HEK293 (cell line): Measurements from ENCODE around the gene RANBP10.

Experiments used
- ELK4 ChIP-seq: IDR thresholded peaks from 2 replicates; pipeline ENCODE4 v1.6.1; 2011; ENCODE audit warnings: mild to moderate bottlenecking, low read depth, low read length, borderline replicate concordance
- GFI1B ChIP-seq: fragments of 450-650 bp; formaldehyde crosslinking; IDR thresholded peaks from 2 replicates; pipeline ENCODE4 v1.5.1; 2016; ENCODE audit warnings: missing biosample characterization, missing genetic modification characterization
- HOXA7 ChIP-seq: sonication (generic); formaldehyde crosslinking; IDR thresholded peaks from 2 replicates; pipeline ENCODE4 v1.8.1; 2022; ENCODE audit warnings: missing genetic modification reagents, borderline replicate concordance
- YY2 ChIP-seq: fragments of 450-650 bp; formaldehyde crosslinking; IDR thresholded peaks from 2 replicates; pipeline ENCODE4 v1.5.1; 2016; ENCODE audit warnings: missing biosample characterization, missing genetic modification characterization
- ZEB2 ChIP-seq: fragments of 450-650 bp; formaldehyde crosslinking; IDR thresholded peaks from 2 replicates; pipeline ENCODE4 v1.5.1; 2016; ENCODE audit warnings: missing biosample characterization, missing genetic modification characterization
- ZFHX2 ChIP-seq: fragments of 450-650 bp; formaldehyde crosslinking; conservative IDR thresholded peaks from 2 replicates; pipeline ENCODE4 v1.5.1; 2016; ENCODE audit warnings: missing biosample characterization, missing genetic modification characterization
- ZNF146 ChIP-seq: fragments of 450-650 bp; formaldehyde crosslinking; IDR thresholded peaks from 2 replicates; pipeline ENCODE4 v1.5.1; 2016; ENCODE audit warnings: missing biosample characterization, missing genetic modification characterization
- ZNF19 ChIP-seq: fragments of 450-650 bp; formaldehyde crosslinking; IDR thresholded peaks from 2 replicates; pipeline ENCODE4; 2016; ENCODE audit warnings: missing biosample characterization, missing genetic modification characterization, low read depth
- ZNF214 ChIP-seq: fragments of 450-650 bp; formaldehyde crosslinking; IDR thresholded peaks from 2 replicates; pipeline ENCODE4 v1.5.1; 2017; ENCODE audit warnings: missing biosample characterization, mild to moderate bottlenecking, missing genetic modification characterization, borderline replicate concordance
- ZNF23 ChIP-seq: fragments of 450-650 bp; formaldehyde crosslinking; IDR thresholded peaks from 2 replicates; pipeline ENCODE4 v1.5.1; 2016; ENCODE audit warnings: missing biosample characterization, missing genetic modification characterization, borderline replicate concordance
- ZNF354C ChIP-seq: fragments of 450-650 bp; formaldehyde crosslinking; IDR thresholded peaks from 2 replicates; pipeline ENCODE4 v1.5.1; 2016; ENCODE audit warnings: missing biosample characterization, missing genetic modification characterization, low read depth, borderline replicate concordance
- ZNF366 ChIP-seq: fragments of 450-650 bp; formaldehyde crosslinking; conservative IDR thresholded peaks from 2 replicates; pipeline ENCODE4 v1.5.1; 2016; ENCODE audit warnings: missing biosample characterization, missing genetic modification characterization
- ZNF473 ChIP-seq: fragments of 450-650 bp; formaldehyde crosslinking; IDR thresholded peaks from 2 replicates; pipeline ENCODE4 v1.5.1; 2017; ENCODE audit warnings: missing biosample characterization, missing genetic modification characterization
- ZNF580 ChIP-seq: fragments of 450-650 bp; formaldehyde crosslinking; IDR thresholded peaks from 2 replicates; pipeline ENCODE4 v1.5.1; 2016; ENCODE audit warnings: missing biosample characterization, missing genetic modification characterization
- ZNF791 ChIP-seq: fragments of 450-650 bp; formaldehyde crosslinking; IDR thresholded peaks from 2 replicates; pipeline ENCODE4 v1.5.1; 2016; ENCODE audit warnings: missing biosample characterization, missing genetic modification characterization
- ZNF843 ChIP-seq: fragments of 450-650 bp; formaldehyde crosslinking; IDR thresholded peaks from 2 replicates; pipeline ENCODE4 v1.5.1; 2016; ENCODE audit warnings: missing biosample characterization, missing genetic modification characterization
- TF ChIP-seq, protein P1 (sequence below): fragments of 450-650 bp; formaldehyde crosslinking; optimal IDR thresholded peaks from 2 replicates; pipeline ENCODE3; 2016; ENCODE audit warnings: missing biosample characterization, mild to moderate bottlenecking, missing genetic modification characterization
- TF ChIP-seq, protein P2 (sequence below): fragments of 450-650 bp; formaldehyde crosslinking; IDR thresholded peaks from 2 replicates; pipeline ENCODE4 v1.5.1; 2016; ENCODE audit warnings: missing biosample characterization, missing genetic modification characterization
- TF ChIP-seq, protein P3 (sequence below): fragments of 450-650 bp; formaldehyde crosslinking; IDR thresholded peaks from 2 replicates; pipeline ENCODE4 v1.5.1; 2016; ENCODE audit warnings: missing biosample characterization, missing genetic modification characterization
- TF ChIP-seq, protein P4 (sequence below): fragments of 450-650 bp; formaldehyde crosslinking; IDR thresholded peaks from 2 replicates; pipeline ENCODE4 v1.5.1; 2016; ENCODE audit warnings: missing biosample characterization, missing genetic modification characterization, low read depth
- TF ChIP-seq, protein P5 (sequence below): fragments of 450-650 bp; formaldehyde crosslinking; IDR thresholded peaks from 2 replicates; pipeline ENCODE4 v1.5.1; 2017; ENCODE audit warnings: missing biosample characterization, missing genetic modification characterization
- TF ChIP-seq, protein P6 (sequence below): fragments of 450-650 bp; formaldehyde crosslinking; IDR thresholded peaks from 2 replicates; pipeline ENCODE4 v1.5.1; 2016; ENCODE audit warnings: missing biosample characterization, missing genetic modification characterization, borderline replicate concordance
- TF ChIP-seq, protein P7 (sequence below): fragments of 450-650 bp; formaldehyde crosslinking; IDR thresholded peaks from 2 replicates; pipeline ENCODE4 v1.5.1; 2017; ENCODE audit warnings: missing biosample characterization, missing genetic modification characterization

The RANBP10 gene

GRCh38 chr16:67833415-67834241, 27.3 kb upstream of the RANBP10 start (continued):
- TF ChIP-seq ZNF580 (no peak), ZEB2 (tag by site-specific recombination) (peak; percentile 18; the same call in 1 of the 2 replicates), GFI1B (tag by site-specific recombination) (no peak), ZNF843 (peak; percentile 56; the same call in 1 of the 2 replicates), ZFHX2 (tag by site-specific recombination) (no peak), ZNF146 (tag by site-specific recombination) (no peak), YY2 (tag by site-specific recombination) (peak; percentile 91), ZNF23 (tag by site-specific recombination) (no peak), HOXA7 (CRISPR knock-in tag) (no peak), ZNF19 (tag by site-specific recombination) (no peak), ZNF791 (tag by site-specific recombination) (no peak), ZNF354C (no peak), ELK4 (no peak), ZNF214 (tag by site-specific recombination) (no peak), ZNF473 (tag by site-specific recombination) (no peak), ZNF366 (tag by site-specific recombination) (no peak)
- TF ChIP-seq, protein P1, sequence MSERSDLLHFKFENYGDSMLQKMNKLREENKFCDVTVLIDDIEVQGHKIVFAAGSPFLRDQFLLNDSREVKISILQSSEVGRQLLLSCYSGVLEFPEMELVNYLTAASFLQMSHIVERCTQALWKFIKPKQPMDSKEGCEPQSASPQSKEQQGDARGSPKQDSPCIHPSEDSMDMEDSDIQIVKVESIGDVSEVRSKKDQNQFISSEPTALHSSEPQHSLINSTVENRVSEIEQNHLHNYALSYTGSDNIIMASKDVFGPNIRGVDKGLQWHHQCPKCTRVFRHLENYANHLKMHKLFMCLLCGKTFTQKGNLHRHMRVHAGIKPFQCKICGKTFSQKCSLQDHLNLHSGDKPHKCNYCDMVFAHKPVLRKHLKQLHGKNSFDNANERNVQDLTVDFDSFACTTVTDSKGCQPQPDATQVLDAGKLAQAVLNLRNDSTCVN (tag by site-specific recombination), result peak; percentile 68
- TF ChIP-seq, protein P2, sequence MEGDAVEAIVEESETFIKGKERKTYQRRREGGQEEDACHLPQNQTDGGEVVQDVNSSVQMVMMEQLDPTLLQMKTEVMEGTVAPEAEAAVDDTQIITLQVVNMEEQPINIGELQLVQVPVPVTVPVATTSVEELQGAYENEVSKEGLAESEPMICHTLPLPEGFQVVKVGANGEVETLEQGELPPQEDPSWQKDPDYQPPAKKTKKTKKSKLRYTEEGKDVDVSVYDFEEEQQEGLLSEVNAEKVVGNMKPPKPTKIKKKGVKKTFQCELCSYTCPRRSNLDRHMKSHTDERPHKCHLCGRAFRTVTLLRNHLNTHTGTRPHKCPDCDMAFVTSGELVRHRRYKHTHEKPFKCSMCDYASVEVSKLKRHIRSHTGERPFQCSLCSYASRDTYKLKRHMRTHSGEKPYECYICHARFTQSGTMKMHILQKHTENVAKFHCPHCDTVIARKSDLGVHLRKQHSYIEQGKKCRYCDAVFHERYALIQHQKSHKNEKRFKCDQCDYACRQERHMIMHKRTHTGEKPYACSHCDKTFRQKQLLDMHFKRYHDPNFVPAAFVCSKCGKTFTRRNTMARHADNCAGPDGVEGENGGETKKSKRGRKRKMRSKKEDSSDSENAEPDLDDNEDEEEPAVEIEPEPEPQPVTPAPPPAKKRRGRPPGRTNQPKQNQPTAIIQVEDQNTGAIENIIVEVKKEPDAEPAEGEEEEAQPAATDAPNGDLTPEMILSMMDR (tag by site-specific recombination), result no peak; the same call in 1 of the 2 replicates
- TF ChIP-seq, protein P3, sequence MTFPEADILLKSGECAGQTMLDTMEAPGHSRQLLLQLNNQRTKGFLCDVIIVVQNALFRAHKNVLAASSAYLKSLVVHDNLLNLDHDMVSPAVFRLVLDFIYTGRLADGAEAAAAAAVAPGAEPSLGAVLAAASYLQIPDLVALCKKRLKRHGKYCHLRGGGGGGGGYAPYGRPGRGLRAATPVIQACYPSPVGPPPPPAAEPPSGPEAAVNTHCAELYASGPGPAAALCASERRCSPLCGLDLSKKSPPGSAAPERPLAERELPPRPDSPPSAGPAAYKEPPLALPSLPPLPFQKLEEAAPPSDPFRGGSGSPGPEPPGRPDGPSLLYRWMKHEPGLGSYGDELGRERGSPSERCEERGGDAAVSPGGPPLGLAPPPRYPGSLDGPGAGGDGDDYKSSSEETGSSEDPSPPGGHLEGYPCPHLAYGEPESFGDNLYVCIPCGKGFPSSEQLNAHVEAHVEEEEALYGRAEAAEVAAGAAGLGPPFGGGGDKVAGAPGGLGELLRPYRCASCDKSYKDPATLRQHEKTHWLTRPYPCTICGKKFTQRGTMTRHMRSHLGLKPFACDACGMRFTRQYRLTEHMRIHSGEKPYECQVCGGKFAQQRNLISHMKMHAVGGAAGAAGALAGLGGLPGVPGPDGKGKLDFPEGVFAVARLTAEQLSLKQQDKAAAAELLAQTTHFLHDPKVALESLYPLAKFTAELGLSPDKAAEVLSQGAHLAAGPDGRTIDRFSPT, result no peak
- TF ChIP-seq, protein P4, sequence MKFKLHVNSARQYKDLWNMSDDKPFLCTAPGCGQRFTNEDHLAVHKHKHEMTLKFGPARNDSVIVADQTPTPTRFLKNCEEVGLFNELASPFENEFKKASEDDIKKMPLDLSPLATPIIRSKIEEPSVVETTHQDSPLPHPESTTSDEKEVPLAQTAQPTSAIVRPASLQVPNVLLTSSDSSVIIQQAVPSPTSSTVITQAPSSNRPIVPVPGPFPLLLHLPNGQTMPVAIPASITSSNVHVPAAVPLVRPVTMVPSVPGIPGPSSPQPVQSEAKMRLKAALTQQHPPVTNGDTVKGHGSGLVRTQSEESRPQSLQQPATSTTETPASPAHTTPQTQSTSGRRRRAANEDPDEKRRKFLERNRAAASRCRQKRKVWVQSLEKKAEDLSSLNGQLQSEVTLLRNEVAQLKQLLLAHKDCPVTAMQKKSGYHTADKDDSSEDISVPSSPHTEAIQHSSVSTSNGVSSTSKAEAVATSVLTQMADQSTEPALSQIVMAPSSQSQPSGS, result no peak
- TF ChIP-seq, protein P5, sequence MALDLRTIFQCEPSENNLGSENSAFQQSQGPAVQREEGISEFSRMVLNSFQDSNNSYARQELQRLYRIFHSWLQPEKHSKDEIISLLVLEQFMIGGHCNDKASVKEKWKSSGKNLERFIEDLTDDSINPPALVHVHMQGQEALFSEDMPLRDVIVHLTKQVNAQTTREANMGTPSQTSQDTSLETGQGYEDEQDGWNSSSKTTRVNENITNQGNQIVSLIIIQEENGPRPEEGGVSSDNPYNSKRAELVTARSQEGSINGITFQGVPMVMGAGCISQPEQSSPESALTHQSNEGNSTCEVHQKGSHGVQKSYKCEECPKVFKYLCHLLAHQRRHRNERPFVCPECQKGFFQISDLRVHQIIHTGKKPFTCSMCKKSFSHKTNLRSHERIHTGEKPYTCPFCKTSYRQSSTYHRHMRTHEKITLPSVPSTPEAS, result no peak
- TF ChIP-seq, protein P6, sequence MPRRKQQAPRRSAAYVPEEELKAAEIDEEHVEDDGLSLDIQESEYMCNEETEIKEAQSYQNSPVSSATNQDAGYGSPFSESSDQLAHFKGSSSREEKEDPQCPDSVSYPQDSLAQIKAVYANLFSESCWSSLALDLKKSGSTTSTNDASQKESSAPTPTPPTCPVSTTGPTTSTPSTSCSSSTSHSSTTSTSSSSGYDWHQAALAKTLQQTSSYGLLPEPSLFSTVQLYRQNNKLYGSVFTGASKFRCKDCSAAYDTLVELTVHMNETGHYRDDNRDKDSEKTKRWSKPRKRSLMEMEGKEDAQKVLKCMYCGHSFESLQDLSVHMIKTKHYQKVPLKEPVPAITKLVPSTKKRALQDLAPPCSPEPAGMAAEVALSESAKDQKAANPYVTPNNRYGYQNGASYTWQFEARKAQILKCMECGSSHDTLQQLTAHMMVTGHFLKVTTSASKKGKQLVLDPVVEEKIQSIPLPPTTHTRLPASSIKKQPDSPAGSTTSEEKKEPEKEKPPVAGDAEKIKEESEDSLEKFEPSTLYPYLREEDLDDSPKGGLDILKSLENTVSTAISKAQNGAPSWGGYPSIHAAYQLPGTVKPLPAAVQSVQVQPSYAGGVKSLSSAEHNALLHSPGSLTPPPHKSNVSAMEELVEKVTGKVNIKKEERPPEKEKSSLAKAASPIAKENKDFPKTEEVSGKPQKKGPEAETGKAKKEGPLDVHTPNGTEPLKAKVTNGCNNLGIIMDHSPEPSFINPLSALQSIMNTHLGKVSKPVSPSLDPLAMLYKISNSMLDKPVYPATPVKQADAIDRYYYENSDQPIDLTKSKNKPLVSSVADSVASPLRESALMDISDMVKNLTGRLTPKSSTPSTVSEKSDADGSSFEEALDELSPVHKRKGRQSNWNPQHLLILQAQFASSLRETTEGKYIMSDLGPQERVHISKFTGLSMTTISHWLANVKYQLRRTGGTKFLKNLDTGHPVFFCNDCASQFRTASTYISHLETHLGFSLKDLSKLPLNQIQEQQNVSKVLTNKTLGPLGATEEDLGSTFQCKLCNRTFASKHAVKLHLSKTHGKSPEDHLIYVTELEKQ (tag by site-specific recombination), result no peak
- TF ChIP-seq, protein P7, sequence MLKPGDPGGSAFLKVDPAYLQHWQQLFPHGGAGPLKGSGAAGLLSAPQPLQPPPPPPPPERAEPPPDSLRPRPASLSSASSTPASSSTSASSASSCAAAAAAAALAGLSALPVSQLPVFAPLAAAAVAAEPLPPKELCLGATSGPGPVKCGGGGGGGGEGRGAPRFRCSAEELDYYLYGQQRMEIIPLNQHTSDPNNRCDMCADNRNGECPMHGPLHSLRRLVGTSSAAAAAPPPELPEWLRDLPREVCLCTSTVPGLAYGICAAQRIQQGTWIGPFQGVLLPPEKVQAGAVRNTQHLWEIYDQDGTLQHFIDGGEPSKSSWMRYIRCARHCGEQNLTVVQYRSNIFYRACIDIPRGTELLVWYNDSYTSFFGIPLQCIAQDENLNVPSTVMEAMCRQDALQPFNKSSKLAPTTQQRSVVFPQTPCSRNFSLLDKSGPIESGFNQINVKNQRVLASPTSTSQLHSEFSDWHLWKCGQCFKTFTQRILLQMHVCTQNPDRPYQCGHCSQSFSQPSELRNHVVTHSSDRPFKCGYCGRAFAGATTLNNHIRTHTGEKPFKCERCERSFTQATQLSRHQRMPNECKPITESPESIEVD (tag by site-specific recombination), result no peak
